ENCODE results near the gene SAP30. TPM values are rescaled to one million over a fixed set of nuclear protein-coding genes. Genes with fewer than 3 reads are reported as not detected.
A peak's percentile ranks its signal among the peaks of the same experiment; 100 is the strongest.

The SAP30 gene
- total and polyA plus RNA-seq, 9 of the 15 experiments (the other 6 are each of a cell fraction or from before 2014, with no cell fraction given), result 5.9 to 51.1 (median 32.6) TPM

GRCh38 chr4:173371292-173372192 lies 788 bp downstream of the SAP30 start (continued):
- TF ChIP-seq HNRNPH1 (optimal IDR thresholded peaks at IDR 0.05; ENCODE audit: low read depth, low read length), result no peak
- TF ChIP-seq MAX (CRISPR knock-in tag; IDR thresholded peaks at IDR 0.05), result no peak
- no peak for TF ChIP-seq MCM7 (IDR thresholded peaks at IDR 0.05)
- TF ChIP-seq CTCF (IDR thresholded peaks at IDR 0.05 in 2 of 3, conservative IDR thresholded peaks at IDR 0.05 in 1 of 3; ENCODE audit: insufficient read depth in 2 of 3, low read depth in 1 of 3, low read length in 3 of 3), result no peak
- 0 out of 2 replicates have a peak, but pooled peaks have one; percentile 11 for TF ChIP-seq CREM (IDR thresholded peaks at IDR 0.05; ENCODE audit: low read depth)
- no peak for TF ChIP-seq HDAC3 (IDR thresholded peaks at IDR 0.05; ENCODE audit: borderline replicate concordance, partially characterized antibody)
- no peak for TF ChIP-seq RFX1 (IDR thresholded peaks at IDR 0.05)
- TF ChIP-seq ZNF24 (IDR thresholded peaks at IDR 0.05), result 0 out of 2 replicates have a peak, but pooled peaks have one; percentile 9
- TF ChIP-seq RBM17 (IDR thresholded peaks at IDR 0.05; ENCODE audit: borderline replicate concordance, low read depth, low read length), result no peak
- TF ChIP-seq POU5F1 (IDR thresholded peaks at IDR 0.05; ENCODE audit: borderline replicate concordance, low read depth, low read length, partially characterized antibody), result no peak
- TF ChIP-seq NFATC3 (IDR thresholded peaks at IDR 0.05), result no peak
- no peak for TF ChIP-seq EP400 (IDR thresholded peaks at IDR 0.05)
- no peak for TF ChIP-seq CBFA2T3 (IDR thresholded peaks at IDR 0.05)
- TF ChIP-seq NCOR1 (IDR thresholded peaks at IDR 0.05), result no peak
- TF ChIP-seq ZNF586 (CRISPR knock-in tag; conservative IDR thresholded peaks at IDR 0.05), result no peak
- no peak for TF ChIP-seq SREBF2 (CRISPR knock-in tag; IDR thresholded peaks at IDR 0.05)
- no peak for TF ChIP-seq PBX2 (CRISPR knock-in tag; IDR thresholded peaks at IDR 0.05; ENCODE audit: low read depth)
- no peak for TF ChIP-seq PBX2 (tag; conservative IDR thresholded peaks at IDR 0.05; ENCODE audit: low read depth)
